OCI-LY1 (cell line): ENCODE measurements around the gene MVB12A.
A peak's percentile ranks its signal among the peaks of the same experiment; 100 is the strongest.

ENCODE experiments used
- H2AFZ ChIP-seq: fragments of 200-600 bp; sonication (generic), shearing (Covaris generic); 2 replicates; pipeline ENCODE4 v1.6.0; 2014; ENCODE audit warnings: antibody characterized with exemption, mild to moderate bottlenecking, low read length
- H3F3A ChIP-seq: fragments of 200-600 bp; sonication (generic), shearing (Covaris generic); 2 replicates; pipeline ENCODE4 v1.6.0; 2014; ENCODE audit warnings: mild to moderate bottlenecking, antibody characterized with exemption, low read length, moderate library complexity; ENCODE audit not compliant: insufficient read depth
- H3K27ac ChIP-seq: fragments of 200-600 bp; sonication (generic); 2 replicates; pipeline ENCODE4 v1.5.1; 2014; ENCODE audit warnings: low read length, mixed run types, mild to moderate bottlenecking, low read depth; ENCODE audit not compliant: poor library complexity, severe bottlenecking
- H3K27me3 ChIP-seq: fragments of 200-600 bp; sonication (generic); 2 replicates; pipeline ENCODE4 v1.6.0; 2014; ENCODE audit warnings: antibody characterized with exemption, mild to moderate bottlenecking, low read length, moderate library complexity; ENCODE audit not compliant: insufficient read depth
- H3K36me3 ChIP-seq: fragments of 200-600 bp; sonication (generic); 2 replicates; pipeline ENCODE4 v1.6.1; 2014; ENCODE audit warnings: mild to moderate bottlenecking, antibody characterized with exemption, low read length, moderate library complexity, mixed read lengths; ENCODE audit not compliant: insufficient read depth
- H3K4me1 ChIP-seq: fragments of 200-600 bp; sonication (generic); 2 replicates; pipeline ENCODE4 v1.5.1; 2014; ENCODE audit warnings: mild to moderate bottlenecking, low read length, moderate library complexity; ENCODE audit not compliant: insufficient read depth, severe bottlenecking
- H3K4me2 ChIP-seq: fragments of 200-600 bp; sonication (generic), shearing (Covaris generic); 2 replicates; pipeline ENCODE4 v1.6.1; 2014; ENCODE audit warnings: low read length
- H3K4me3 ChIP-seq: fragments of 200-600 bp; sonication (generic); 2 replicates; pipeline ENCODE4 v1.5.1; 2014; ENCODE audit warnings: low read length, low read depth, mild to moderate bottlenecking, mixed read lengths; ENCODE audit not compliant: poor library complexity, severe bottlenecking
- H3K79me2 ChIP-seq: fragments of 200-600 bp; shearing (Covaris generic); 2 replicates; pipeline ENCODE4 v1.6.1; 2016; ENCODE audit warnings: mixed run types, low read length, mixed read lengths; ENCODE audit not compliant: insufficient read depth
- H3K9ac ChIP-seq: fragments of 200-600 bp; sonication (generic), shearing (Covaris generic); 2 replicates; pipeline ENCODE4 v1.6.1; 2014; ENCODE audit warnings: mild to moderate bottlenecking, low read length, mixed read lengths
- H3K9me2 ChIP-seq: fragments of 200-600 bp; sonication (generic), shearing (Covaris generic); 2 replicates; pipeline ENCODE4 v1.6.1; 2014; ENCODE audit warnings: low read depth, mild to moderate bottlenecking, low read length, mixed read lengths
- H3K9me3 ChIP-seq: fragments of 200-600 bp; shearing (Covaris generic); 2 replicates; pipeline ENCODE4 v1.6.1; 2014; ENCODE audit warnings: low read length, mixed read lengths
- H4K20me1 ChIP-seq: fragments of 200-600 bp; sonication (generic), shearing (Covaris generic); 2 replicates; pipeline ENCODE4 v1.6.0; 2016; ENCODE audit warnings: mild to moderate bottlenecking, low read length; ENCODE audit not compliant: insufficient read depth
- EZH2 ChIP-seq: fragments of 200-600 bp; sonication (generic), shearing (Covaris generic); IDR thresholded peaks from 2 replicates; pipeline ENCODE4 v1.8.0; 2017; ENCODE audit warnings: borderline replicate concordance, mixed run types, mild to moderate bottlenecking, antibody characterized with exemption, low read length, moderate library complexity, mixed read lengths
- TF ChIP-seq, protein P1 (sequence below): fragments of 200-600 bp; sonication (generic), shearing (Covaris generic); IDR thresholded peaks from 2 replicates; pipeline ENCODE4 v1.5.1; 2017; ENCODE audit warnings: mild to moderate bottlenecking, antibody characterized with exemption, low read length, moderate library complexity, mixed read lengths

The MVB12A gene

DNA sequence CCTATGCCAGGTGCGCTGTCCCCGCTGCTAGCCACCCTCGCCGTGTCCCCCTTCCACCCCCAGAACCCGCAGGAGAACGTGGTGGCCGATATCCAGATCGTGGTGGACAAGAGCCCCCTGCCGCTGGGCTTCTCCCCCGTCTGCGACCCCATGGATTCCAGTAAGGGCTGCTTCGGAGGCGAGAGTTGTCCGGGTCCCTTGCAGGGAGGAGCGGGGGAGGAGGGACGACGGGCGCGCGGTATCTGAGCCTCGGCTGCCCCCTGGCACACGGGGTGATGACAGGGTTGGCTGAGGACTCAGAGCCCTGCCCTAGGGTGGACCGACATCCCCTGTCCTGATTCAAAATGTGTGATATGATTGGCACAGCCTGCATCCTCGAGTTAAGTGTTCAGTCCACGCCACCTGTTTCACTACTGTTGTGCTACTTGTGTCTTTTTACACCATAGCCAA is 653 bp downstream of the MVB12A start:
- H3K79me2 ChIP-seq = no peaks in the 10 kb centered on the region
- peak overlapping the region; percentile 37 for H2AFZ ChIP-seq
- H3F3A ChIP-seq = no peaks in the 10 kb centered on the region
- H3K4me2 ChIP-seq = peak overlapping the region; percentile 93
- TF ChIP-seq, protein P1, sequence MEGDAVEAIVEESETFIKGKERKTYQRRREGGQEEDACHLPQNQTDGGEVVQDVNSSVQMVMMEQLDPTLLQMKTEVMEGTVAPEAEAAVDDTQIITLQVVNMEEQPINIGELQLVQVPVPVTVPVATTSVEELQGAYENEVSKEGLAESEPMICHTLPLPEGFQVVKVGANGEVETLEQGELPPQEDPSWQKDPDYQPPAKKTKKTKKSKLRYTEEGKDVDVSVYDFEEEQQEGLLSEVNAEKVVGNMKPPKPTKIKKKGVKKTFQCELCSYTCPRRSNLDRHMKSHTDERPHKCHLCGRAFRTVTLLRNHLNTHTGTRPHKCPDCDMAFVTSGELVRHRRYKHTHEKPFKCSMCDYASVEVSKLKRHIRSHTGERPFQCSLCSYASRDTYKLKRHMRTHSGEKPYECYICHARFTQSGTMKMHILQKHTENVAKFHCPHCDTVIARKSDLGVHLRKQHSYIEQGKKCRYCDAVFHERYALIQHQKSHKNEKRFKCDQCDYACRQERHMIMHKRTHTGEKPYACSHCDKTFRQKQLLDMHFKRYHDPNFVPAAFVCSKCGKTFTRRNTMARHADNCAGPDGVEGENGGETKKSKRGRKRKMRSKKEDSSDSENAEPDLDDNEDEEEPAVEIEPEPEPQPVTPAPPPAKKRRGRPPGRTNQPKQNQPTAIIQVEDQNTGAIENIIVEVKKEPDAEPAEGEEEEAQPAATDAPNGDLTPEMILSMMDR = peak; percentile 13; the same call in 1 of the 2 replicates
- TF ChIP-seq EZH2 = no peak
- no peaks in the 10 kb centered on the region for H3K9me2 ChIP-seq
- no peaks in the 10 kb centered on the region for H4K20me1 ChIP-seq
- no peaks in the 10 kb centered on the region for H3K27me3 ChIP-seq
- H3K9ac ChIP-seq = peak overlapping the region; percentile 76
- H3K4me3 ChIP-seq = peak overlapping the region; percentile 86
- 0 out of 2 replicates have a peak, but pooled peaks cover 3% of the 10 kb centered on the region for H3K36me3 ChIP-seq
- H3K9me3 ChIP-seq = no peaks in the 10 kb centered on the region
- peaks cover 30% of the 10 kb centered on the region for H3K4me1 ChIP-seq
- peak overlapping the region; percentile 44 for H3K27ac ChIP-seq

DNA sequence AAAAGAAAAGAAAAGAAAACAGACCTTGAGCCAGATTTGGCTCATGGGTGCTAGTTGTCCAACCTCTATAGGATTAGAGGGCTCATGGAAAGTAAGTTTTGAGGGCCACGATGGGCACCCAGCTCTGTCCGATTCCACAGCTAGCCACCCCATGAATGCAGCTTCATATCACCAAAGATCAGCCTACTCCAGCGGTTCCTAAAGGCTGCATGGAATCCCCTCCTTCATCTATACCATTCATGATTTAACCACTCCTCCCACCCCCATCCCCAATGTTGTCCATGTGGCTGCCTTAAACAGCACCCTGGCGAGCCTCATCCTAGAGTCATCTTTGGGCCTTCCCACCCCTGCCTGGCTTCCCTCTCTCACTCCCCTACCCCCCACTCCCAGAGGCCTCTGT is 2.1 kb downstream of the MVB12A start:
- Histone ChIP-seq H3K4me3 (no peak overlapping the region), H3K9me2 (no peaks in the 10 kb centered on the region), H4K20me1 (no peaks in the 10 kb centered on the region), H3K4me1 (peaks cover 34% of the 10 kb centered on the region), H3K36me3 (no peaks in the 10 kb centered on the region), H3K79me2 (no peaks in the 10 kb centered on the region), H3K9ac (no peak overlapping the region), H3K4me2 (no peak overlapping the region), H3K27me3 (no peaks in the 10 kb centered on the region), H3F3A (no peaks in the 10 kb centered on the region), H3K27ac (no peak overlapping the region), H2AFZ (no peak overlapping the region), H3K9me3 (no peaks in the 10 kb centered on the region)
- TF ChIP-seq EZH2 = no peak
- TF ChIP-seq, protein P1 = no peak

DNA sequence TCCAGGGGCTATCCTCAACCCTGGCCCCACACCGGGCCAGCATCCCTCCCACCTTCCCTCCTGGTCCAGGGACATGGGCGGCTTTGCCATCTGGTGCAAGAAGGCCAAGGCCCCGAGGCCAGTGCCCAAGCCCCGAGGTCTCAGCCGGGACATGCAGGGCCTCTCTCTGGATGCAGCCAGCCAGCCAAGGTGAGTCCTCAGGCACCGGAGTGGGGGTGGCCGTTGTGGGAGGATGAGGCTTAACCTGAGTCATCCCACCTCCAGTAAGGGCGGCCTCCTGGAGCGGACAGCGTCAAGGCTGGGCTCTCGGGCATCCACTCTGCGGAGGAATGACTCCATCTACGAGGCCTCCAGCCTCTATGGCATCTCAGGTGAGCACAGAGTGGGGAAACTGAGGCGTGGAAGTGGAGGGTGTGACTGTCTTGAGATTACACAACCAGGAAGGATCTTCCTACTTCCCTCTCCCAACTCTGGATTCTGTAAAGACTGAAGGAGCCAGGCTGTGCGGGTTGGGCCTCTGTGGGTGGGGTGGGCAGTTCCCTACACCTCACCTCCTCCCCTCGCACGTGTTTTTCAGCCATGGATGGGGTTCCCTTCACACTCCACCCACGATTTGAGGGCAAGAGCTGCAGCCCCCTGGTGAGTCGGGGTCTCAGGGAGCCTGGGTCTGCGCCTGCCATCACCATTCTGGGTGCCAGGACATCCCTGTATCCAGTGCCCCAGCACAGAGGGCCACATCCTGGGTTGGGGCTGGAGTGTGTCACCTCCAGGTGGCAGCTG is 3.8 kb downstream of the MVB12A start:
- H3K27ac ChIP-seq = no peak overlapping the region

More for the DNA sequence above, 3.8 kb downstream of the MVB12A start:
- no peak for TF ChIP-seq EZH2
- TF ChIP-seq, protein P1 = no peak
- Histone ChIP-seq H4K20me1 (no peaks in the 10 kb centered on the region), H3K27me3 (no peaks in the 10 kb centered on the region), H3K9ac (no peak overlapping the region), H3K9me2 (no peaks in the 10 kb centered on the region), H3K4me2 (no peak overlapping the region), H3K79me2 (no peaks in the 10 kb centered on the region), H3K9me3 (no peaks in the 10 kb centered on the region), H3F3A (no peaks in the 10 kb centered on the region), H3K4me3 (no peak overlapping the region), H3K4me1 (peaks cover 33% of the 10 kb centered on the region), H2AFZ (no peak overlapping the region), H3K36me3 (no peaks in the 10 kb centered on the region)
